RWPE1 (cell line): ENCODE measurements around the gene ULK4.
"Not testable (repeated sequence)": the region's sequence is repeated elsewhere in the genome, so short reads cannot be mapped to it uniquely, and the experiment has no call there.

Experiments
- CTCF ChIA-PET: fragments of 350-600 bp; sonication (Branson Sonifier 250); formaldehyde crosslinking; extraction: SDS; loops from one replicate; lab custom pipeline; 2021; lab: Yijun Ruan, JAX
- POLR2A ChIA-PET: fragments of 400-600 bp; formaldehyde crosslinking; extraction: SDS; loops from one replicate; lab custom pipeline; 2020; ENCODE audit warnings: antibody characterized with exemption; ENCODE audit not compliant: low non-redundant PET; lab: Yijun Ruan, JAX
- DNase-seq: peaks from one replicate; pipeline ENCODE4 v3.0.0; 2012; ENCODE audit warnings: low spot score
- H3K27ac ChIP-seq: fragments of 450-650 bp; 2 replicates; pipeline ENCODE4 v1.5.1; 2017
- TF ChIP-seq, protein P1 (sequence below): fragments of 450-650 bp; conservative IDR thresholded peaks from 2 replicates; pipeline ENCODE4 v1.5.1; 2017; ENCODE audit warnings: low read depth, mild to moderate bottlenecking

Gene ULK4

GRCh38 chr3:41866298-41866697 is 95.6 kb downstream of the ULK4 start:
- ChIA-PET CTCF (no interaction called here), POLR2A (no interaction called here)
- TF ChIP-seq, protein P1, sequence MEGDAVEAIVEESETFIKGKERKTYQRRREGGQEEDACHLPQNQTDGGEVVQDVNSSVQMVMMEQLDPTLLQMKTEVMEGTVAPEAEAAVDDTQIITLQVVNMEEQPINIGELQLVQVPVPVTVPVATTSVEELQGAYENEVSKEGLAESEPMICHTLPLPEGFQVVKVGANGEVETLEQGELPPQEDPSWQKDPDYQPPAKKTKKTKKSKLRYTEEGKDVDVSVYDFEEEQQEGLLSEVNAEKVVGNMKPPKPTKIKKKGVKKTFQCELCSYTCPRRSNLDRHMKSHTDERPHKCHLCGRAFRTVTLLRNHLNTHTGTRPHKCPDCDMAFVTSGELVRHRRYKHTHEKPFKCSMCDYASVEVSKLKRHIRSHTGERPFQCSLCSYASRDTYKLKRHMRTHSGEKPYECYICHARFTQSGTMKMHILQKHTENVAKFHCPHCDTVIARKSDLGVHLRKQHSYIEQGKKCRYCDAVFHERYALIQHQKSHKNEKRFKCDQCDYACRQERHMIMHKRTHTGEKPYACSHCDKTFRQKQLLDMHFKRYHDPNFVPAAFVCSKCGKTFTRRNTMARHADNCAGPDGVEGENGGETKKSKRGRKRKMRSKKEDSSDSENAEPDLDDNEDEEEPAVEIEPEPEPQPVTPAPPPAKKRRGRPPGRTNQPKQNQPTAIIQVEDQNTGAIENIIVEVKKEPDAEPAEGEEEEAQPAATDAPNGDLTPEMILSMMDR: no peak
- no peak overlapping the region for H3K27ac ChIP-seq
- no peak for DNase-seq

DNA sequence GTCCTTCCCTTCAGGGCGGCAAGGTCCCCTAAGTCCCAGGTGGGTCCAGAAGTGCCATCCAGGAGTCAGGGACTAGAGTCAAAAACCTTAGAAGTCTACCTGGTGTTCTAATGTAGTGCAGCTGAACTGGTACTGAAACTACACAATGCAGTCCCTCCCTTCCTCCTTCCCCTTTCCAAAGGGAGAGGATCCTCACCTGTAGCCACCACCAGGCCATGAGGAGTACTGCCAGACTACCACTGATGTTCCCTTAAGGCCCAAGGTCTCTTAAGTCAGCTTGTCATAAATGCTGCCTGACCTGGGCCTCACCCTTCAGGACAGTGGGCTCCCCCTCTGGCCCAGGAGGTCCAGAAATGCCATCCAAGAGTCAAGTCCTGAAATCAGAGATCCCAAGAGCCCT is 98.9 kb downstream of the ULK4 start:
- POLR2A ChIA-PET: no interaction called here
- H3K27ac ChIP-seq: no peak overlapping the region
- DNase-seq: no peak
- CTCF ChIA-PET: no interaction called here
- TF ChIP-seq, protein P1: no peak

DNA sequence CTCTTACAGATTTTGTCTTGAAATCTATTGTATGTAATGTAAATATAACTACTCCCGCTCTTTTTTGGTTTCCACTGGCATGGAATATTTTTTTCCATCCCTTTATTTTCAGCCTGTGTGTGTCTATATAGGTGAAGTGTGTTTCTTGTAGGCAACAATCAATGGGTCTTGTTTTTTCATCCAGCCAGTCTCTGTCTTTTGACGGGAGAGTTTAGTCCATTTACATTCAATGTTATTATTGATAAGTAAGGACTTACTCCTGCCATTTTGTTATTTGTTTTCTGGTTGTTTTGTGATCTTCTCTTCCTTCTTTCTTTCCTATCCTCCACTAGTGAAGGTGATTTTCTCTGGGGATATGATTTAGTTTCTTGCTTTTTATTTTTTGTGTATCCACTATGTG is 101.4 kb downstream of the ULK4 start:
- DNase-seq, H3K27ac ChIP-seq, CTCF ChIA-PET, POLR2A ChIA-PET: not testable (repeated sequence)

- ChIA-PET POLR2A (no interaction called here), CTCF (no interaction called here)
- TF ChIP-seq, protein P1: no peak
- DNase-seq: no peak
- no peak overlapping the region for H3K27ac ChIP-seq
Observed at GRCh38 chr3:41854956-41855355, 106.9 kb downstream of the ULK4 start.

DNA sequence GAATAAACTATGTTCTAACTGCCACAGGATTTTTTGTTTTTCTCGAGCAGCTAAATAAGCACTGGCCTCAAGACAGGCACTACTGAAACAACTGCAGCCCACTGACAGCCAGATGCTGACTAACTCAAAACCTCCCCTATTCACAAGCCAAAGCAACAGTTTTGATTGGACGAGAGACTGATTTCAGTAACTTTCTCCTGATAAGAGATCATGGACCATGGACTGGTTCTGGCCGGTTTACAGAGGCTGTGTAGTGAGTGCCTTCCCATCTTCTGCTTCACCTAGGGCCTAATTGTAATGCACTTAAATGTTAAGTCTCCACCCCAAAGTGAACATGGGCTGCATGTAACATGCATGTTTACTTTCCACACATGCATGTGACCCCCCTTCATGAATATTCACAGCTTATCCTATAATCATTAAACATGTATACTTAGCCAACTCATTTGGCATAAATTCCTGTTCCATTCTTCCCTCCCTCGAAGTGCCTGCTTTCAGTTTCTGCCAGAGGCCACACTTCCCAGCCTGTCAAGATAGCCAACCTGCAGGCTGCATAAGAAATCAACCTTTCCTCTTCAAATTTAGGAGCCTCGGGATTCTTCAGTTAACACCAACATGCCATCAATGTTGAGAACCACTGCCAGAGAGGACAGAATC is 108.2 kb downstream of the ULK4 start:
- DNase-seq: no peak
- POLR2A ChIA-PET: no interaction called here
- CTCF ChIA-PET: interaction anchor here (0.6 kb wide), 1 partner anchor 1196 kb away, joined by 3 read pairs; no protein-coding TSS in a partner anchor
- TF ChIP-seq, protein P1: no peak
- no peak overlapping the region for H3K27ac ChIP-seq

GRCh38 chr3:41848753-41849574 is 112.9 kb downstream of the ULK4 start:
- POLR2A ChIA-PET: no interaction called here
- TF ChIP-seq, protein P1: no peak
- no peak for DNase-seq
- H3K27ac ChIP-seq: no peak overlapping the region
- CTCF ChIA-PET: no interaction called here

GRCh38 chr3:41847679-41848078 is 114.2 kb downstream of the ULK4 start:
- POLR2A ChIA-PET: no interaction called here
- TF ChIP-seq, protein P1: no peak
- DNase-seq: no peak
- H3K27ac ChIP-seq: no peak overlapping the region
- CTCF ChIA-PET: no interaction called here
